Stomach (tissue), 9 donors: Measurements from ENCODE around the gene MFAP5. TPM values are rescaled to one million over a fixed set of nuclear protein-coding genes. Genes with fewer than 3 reads are reported as not detected.

ENCODE experiments used
- DNase-seq, 2 donors: peaks; one replicate each; pipeline versions ENCODE4 v3.0.0 to v3.0.0-alpha.2; 2013 to 2019
- H3K27ac ChIP-seq, 5 donors: fragments of 200-600 bp in 4 of 5; sonication (generic) in 4 of 5; one replicate each; pipeline ENCODE4 v1.5.1; 2013 to 2019; ENCODE audit warnings: mild to moderate bottlenecking in 1 of 5, moderate library complexity in 1 of 5
- H3K27me3 ChIP-seq, 3 donors: fragments of 200-600 bp; sonication (generic); one replicate each; pipeline ENCODE4 v1.5.1; 2017 to 2019; ENCODE audit warnings: mixed run types in 1 of 3
- H3K36me3 ChIP-seq, 4 donors: fragments of 200-600 bp; sonication (generic); 1 replicate in 3 of 4; 2 replicates in 1 of 4; pipeline ENCODE4 v1.5.1; 2016 to 2019
- H3K4me1 ChIP-seq, 4 donors: fragments of 200-600 bp; sonication (generic); one replicate each; pipeline ENCODE4 v1.5.1; 2016 to 2019
- H3K4me3 ChIP-seq, 4 donors: fragments of 200-600 bp; sonication (generic) in 3 of 4; one replicate each; pipeline ENCODE4 v1.5.1; 2016 to 2019; ENCODE audit warnings: mild to moderate bottlenecking in 1 of 4
- H3K9me3 ChIP-seq, 4 donors: fragments of 200-600 bp; sonication (generic); one replicate each; pipeline ENCODE4 v1.5.1; 2016 to 2019
- EP300 ChIP-seq: sonication (generic); formaldehyde crosslinking; IDR thresholded peaks from one replicate; pipeline ENCODE4 v1.6.1; 2017; ENCODE audit warnings: antibody characterized with exemption
- POLR2A ChIP-seq, 4 donors: fragments of 450-650 bp; IDR thresholded peaks; one replicate each; pipeline ENCODE4 v1.6.1; 2016; ENCODE audit warnings: antibody characterized with exemption in 4 of 4, control low read depth in 2 of 4, mild to moderate bottlenecking in 1 of 4, moderate library complexity in 1 of 4
- POLR2AphosphoS5 ChIP-seq, 3 donors: sonication (generic); formaldehyde crosslinking; IDR thresholded peaks; one replicate each; pipeline ENCODE4 v1.6.1; 2016; ENCODE audit warnings: antibody characterized with exemption in 3 of 3
- WGBS, 5 donors: extraction: QIAGEN DNeasy Blood & Tissue Kit in 3 of 5; methylation state at CpG; one replicate each; pipeline versions ENCODE4 v1.1.5 to v1.1.7; 2013 to 2018; 5-methylcytosine and 5-hydroxymethylcytosine counted together
- intact Hi-C: fragments of 100-400 bp; cut with DNase I; formaldehyde crosslinking; loops from one replicate; pipeline ENCODE4 v1.15.1; 2023; ENCODE audit warnings: low total_unique reads
- polyA plus RNA-seq, 3 donors: library from polyadenylated mRNA; stranded (reverse); fragments of 200-250 nt; gene quantifications; one replicate each; pipeline ENCODE4 v1.2.3, GENCODE V29; 2013
- total RNA-seq, 5 donors: library from RNA; depleted of rRNA; stranded (reverse); fragments of >200 nt; gene quantifications; one replicate each; pipeline versions ENCODE4 v1.1.0 to v1.2.3, GENCODE V29; 2014 to 2016
- TF ChIP-seq, protein P1 (sequence below), 7 experiments: fragments of 450-650 bp in 4 of 7; fragments of 200-600 bp in 3 of 7; sonication (generic) in 3 of 7; IDR thresholded peaks; one replicate each; pipeline ENCODE4 v1.5.1; 2016 to 2019; ENCODE audit warnings: antibody characterized with exemption in 7 of 7, control low read depth in 2 of 7, mild to moderate bottlenecking in 1 of 7
- donor health status: healthy with polysubstance abuse.
- donor health status: Bipolar disorder and iron deficiency.
- donor health status: healthy.

Gene MFAP5
- total and polyA plus RNA-seq, 8 donors = 10.6 to 282 (median 27.3) TPM

DNA sequence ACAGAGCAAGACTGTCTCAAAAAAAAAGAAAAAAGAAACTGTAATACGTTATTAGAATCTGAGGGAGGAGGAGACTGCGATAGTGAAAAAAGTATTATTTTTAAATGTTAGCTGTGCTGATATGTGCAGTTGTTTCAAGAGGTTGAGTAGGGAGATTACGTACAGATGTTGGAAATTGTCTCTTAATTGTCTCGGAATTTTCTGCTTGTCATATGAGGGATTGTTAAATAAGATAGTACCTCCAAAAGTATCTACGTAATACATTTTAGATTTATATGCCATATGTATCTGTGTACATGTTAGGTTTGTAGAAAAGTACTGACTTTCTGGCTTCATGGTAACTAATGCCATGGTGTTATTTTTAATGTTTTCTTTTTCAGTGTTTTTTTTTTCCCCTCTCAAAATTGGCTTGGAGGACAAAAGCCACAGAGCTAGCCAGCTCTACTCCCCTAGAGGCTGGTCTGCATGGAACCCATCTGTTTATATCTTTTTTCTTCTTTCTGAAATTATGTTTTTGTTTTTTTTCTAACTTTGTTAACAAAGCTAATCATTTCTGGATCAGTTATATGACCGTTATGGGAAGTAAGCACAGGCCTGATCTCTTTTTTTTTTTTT is 38.5 kb upstream of the MFAP5 start:
- peak overlapping the region in 2 of 5 donors; percentile 40 to 97 for H3K27ac ChIP-seq

DNA sequence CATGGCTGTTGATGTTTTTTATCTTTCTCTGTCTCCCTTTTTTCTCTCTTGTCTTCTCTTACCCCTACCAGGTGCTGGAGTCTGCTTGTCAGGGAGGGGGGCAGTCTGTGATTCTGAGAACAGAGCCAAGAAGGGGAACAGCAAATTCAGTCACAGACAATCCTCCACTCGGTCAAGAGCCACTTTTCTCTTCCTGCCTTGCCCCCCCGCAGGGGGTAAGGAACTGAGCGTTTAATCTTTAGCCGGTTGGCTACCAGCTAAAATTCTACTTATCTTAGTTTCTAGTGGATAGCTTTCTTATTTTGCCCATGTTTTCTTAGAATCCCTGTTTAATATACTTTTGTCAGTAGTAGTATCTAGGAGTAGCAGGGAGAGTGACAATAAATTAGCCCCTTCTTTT is 37.1 kb upstream of the MFAP5 start:
- Histone ChIP-seq H3K4me3 (peak overlapping the region in 1 of 4 donors; percentile 7), H3K36me3 (no peaks in the 10 kb centered on the region), H3K27ac (peak overlapping the region in 3 of 5 donors; percentile 29 to 97 (median 40)), H3K4me1 (peaks cover 0 to 55% (median 25%) of the 10 kb centered on the region in 4 donors), H3K9me3 (no peaks in the 10 kb centered on the region), H3K27me3 (no peaks in the 10 kb centered on the region)
- intact Hi-C loops = no loop called here
- 28 to 61% (median 54%) methylated on average over 4 of the region's 4 CpGs for WGBS, 5 donors
- DNase-seq = no peak
- TF ChIP-seq EP300 (no peak), POLR2AphosphoS5 (IDR thresholded peaks at IDR 0.05) (no peak), POLR2A (IDR thresholded peaks at IDR 0.05) (no peak)
- TF ChIP-seq, protein P1, sequence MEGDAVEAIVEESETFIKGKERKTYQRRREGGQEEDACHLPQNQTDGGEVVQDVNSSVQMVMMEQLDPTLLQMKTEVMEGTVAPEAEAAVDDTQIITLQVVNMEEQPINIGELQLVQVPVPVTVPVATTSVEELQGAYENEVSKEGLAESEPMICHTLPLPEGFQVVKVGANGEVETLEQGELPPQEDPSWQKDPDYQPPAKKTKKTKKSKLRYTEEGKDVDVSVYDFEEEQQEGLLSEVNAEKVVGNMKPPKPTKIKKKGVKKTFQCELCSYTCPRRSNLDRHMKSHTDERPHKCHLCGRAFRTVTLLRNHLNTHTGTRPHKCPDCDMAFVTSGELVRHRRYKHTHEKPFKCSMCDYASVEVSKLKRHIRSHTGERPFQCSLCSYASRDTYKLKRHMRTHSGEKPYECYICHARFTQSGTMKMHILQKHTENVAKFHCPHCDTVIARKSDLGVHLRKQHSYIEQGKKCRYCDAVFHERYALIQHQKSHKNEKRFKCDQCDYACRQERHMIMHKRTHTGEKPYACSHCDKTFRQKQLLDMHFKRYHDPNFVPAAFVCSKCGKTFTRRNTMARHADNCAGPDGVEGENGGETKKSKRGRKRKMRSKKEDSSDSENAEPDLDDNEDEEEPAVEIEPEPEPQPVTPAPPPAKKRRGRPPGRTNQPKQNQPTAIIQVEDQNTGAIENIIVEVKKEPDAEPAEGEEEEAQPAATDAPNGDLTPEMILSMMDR (IDR thresholded peaks at IDR 0.05) = no peak

More for the DNA sequence above, 38.5 kb upstream of the MFAP5 start:
- Histone ChIP-seq H3K4me1 (peaks cover 0 to 55% (median 25%) of the 10 kb centered on the region in 4 donors), H3K27me3 (no peaks in the 10 kb centered on the region), H3K9me3 (no peaks in the 10 kb centered on the region), H3K36me3 (no peaks in the 10 kb centered on the region), H3K4me3 (no peak overlapping the region)
- DNase-seq = peak in 1 of 2 donors; percentile 26
- TF ChIP-seq POLR2AphosphoS5 (IDR thresholded peaks at IDR 0.05) (no peak), EP300 (no peak), POLR2A (IDR thresholded peaks at IDR 0.05) (no peak)
- TF ChIP-seq, protein P1 (IDR thresholded peaks at IDR 0.05) = no peak
- intact Hi-C loops = no loop called here
- WGBS, 5 donors = 81 to 87% (median 86%) methylated on average over 6 of the region's 6 CpGs

DNA sequence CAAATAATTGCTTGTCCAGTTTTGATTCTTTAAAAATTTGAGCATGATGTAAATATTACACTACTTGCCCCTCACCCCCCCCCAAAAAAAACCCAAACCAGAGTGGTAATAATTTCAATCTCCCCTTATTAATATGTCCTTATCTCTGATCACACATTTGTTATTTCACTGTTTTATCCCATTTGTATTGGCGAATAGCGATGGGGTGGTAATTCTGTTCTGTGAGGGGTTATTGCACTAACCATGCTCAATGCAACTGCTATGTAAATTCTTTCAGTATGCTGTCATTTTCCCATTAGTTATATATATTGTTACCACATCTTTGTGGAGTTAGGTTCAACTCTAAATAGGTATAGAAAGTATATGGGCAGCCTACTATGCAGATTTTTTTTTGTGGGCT is 36.3 kb upstream of the MFAP5 start:
- Histone ChIP-seq H3K4me3 (peak overlapping the region; percentile 90 to 98 (median 94)), H3K36me3 (no peaks in the 10 kb centered on the region), H3K27me3 (no peaks in the 10 kb centered on the region), H3K27ac (peak overlapping the region in 4 of 5 donors; percentile 88 to 97 (median 92)), H3K9me3 (no peaks in the 10 kb centered on the region), H3K4me1 (peaks cover 0 to 55% (median 25%) of the 10 kb centered on the region in 4 donors)
- no peak for TF ChIP-seq EP300
- WGBS, 5 donors = 14 to 31% (median 28%) methylated on average over 2 of the region's 2 CpGs
- peak in 1 of 2 donors; percentile 28 for DNase-seq
- intact Hi-C loops = no loop called here

DNA sequence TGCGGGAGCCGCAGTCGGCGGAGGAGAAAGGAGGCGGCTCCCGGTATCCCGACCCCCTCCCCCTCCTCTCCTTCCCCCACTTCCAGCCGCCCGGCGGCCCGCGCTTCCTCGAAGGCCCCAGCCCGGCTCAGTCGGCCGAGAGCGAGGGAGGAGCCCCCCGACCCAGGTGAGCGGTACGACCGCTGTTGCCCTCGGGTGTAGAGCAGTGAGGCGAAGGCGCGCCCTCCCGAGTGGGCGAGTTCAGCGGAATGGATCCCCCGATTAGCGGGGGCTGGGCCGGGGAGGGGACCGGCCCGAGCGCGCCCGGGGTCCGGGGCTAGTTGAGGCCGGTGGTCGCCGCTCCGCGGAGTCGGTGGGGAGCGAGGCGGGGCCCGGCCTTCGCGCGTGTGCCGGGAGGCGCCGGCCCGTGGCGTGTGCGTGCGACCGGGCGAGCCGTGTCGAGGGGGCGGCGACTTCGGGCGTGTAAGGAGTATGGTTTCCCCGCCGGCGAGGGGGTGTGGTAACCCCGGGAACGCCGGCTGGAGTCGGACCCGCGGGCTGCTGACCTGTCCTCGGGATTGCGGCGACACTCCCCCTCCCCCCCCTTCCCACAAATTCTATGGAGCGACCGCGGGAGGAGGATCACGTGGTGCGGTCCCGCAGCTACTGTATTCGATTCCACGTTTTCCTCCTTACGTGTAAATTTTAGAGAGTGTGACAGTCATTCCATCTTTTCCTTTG is 35.7 kb upstream of the MFAP5 start:
- peak in 1 of 3 donors; percentile 37 for TF ChIP-seq POLR2AphosphoS5 (IDR thresholded peaks at IDR 0.05)
- TF ChIP-seq, protein P1 (IDR thresholded peaks at IDR 0.05) = no peak
- H3K4me1 ChIP-seq = peaks cover 0 to 55% (median 25%) of the 10 kb centered on the region in 4 donors
- H3K36me3 ChIP-seq = no peaks in the 10 kb centered on the region
- no peaks in the 10 kb centered on the region for H3K27me3 ChIP-seq
- peak; percentile 62 to 86 for DNase-seq
- 0 to 2% (median 1%) methylated on average over 23 to 83 of the region's 85 CpGs for WGBS, 5 donors
- intact Hi-C loops = no loop called here
- H3K4me3 ChIP-seq = peak overlapping the region; percentile 90 to 98 (median 94)
- H3K27ac ChIP-seq = peak overlapping the region; percentile 88 to 97 (median 92)
- H3K9me3 ChIP-seq = no peaks in the 10 kb centered on the region
